Fibroblast of lung (primary cell): ENCODE data around the gene LTBP4. TPM values are rescaled to one million over a fixed set of nuclear protein-coding genes. Genes with fewer than 3 reads are reported as not detected.

Experiments used
- DNase-seq, 2 donors: peaks; one replicate each; pipeline versions ENCODE4 v3.0.0 to v3.0.0-alpha.2; 2010; ENCODE audit warnings: low read depth in 2 of 2
- H2AFZ ChIP-seq: 2 replicates; pipeline ENCODE4 v1.5.1; 2012; ENCODE audit warnings: low read length, control low read depth, inconsistent platforms
- H3K27ac ChIP-seq: 2 replicates; pipeline ENCODE4 v1.5.1; 2011; ENCODE audit warnings: low read length, control low read depth; ENCODE audit not compliant: insufficient read depth
- H3K27me3 ChIP-seq: 2 replicates; pipeline ENCODE4 v1.5.1; 2011; ENCODE audit warnings: mild to moderate bottlenecking, low read length; ENCODE audit not compliant: control insufficient read depth, insufficient read depth
- H3K36me3 ChIP-seq: 2 replicates; pipeline ENCODE4 v1.5.1; 2011; ENCODE audit warnings: low read length; ENCODE audit not compliant: control insufficient read depth, insufficient read depth
- H3K4me1 ChIP-seq: 2 replicates; pipeline ENCODE4 v1.5.1; 2011; ENCODE audit warnings: low read length; ENCODE audit not compliant: control insufficient read depth, insufficient read depth; ENCODE audit errors: extremely low read depth
- H3K4me2 ChIP-seq: 2 replicates; pipeline ENCODE4 v1.5.1; 2011; ENCODE audit warnings: low read length, control low read depth; ENCODE audit not compliant: insufficient read depth; ENCODE audit errors: extremely low read depth
- H3K4me3 ChIP-seq, 4 experiments: fragments of 200-600 bp in 1 of 4; sonication (generic) in 1 of 4; replicated peaks in 1 of 4; 2 replicates each; pipeline ENCODE4 v1.5.1; 2011 to 2016; ENCODE audit warnings: low read length in 4 of 4, low read depth in 3 of 4, mild to moderate bottlenecking in 3 of 4, control low read depth in 2 of 4, inconsistent platforms in 1 of 4, mixed read lengths in 1 of 4; ENCODE audit not compliant: insufficient read depth in 1 of 4; ENCODE audit errors: control extremely low read depth in 1 of 4
- H3K79me2 ChIP-seq: 2 replicates; pipeline ENCODE4 v1.5.1; 2012; ENCODE audit warnings: mild to moderate bottlenecking, low read length, inconsistent platforms; ENCODE audit not compliant: control insufficient read depth, insufficient read depth
- H3K9ac ChIP-seq: 2 replicates; pipeline ENCODE4 v1.5.1; 2011; ENCODE audit warnings: mild to moderate bottlenecking, low read length, control low read depth; ENCODE audit not compliant: insufficient read depth
- H3K9me3 ChIP-seq: 2 replicates; pipeline ENCODE4 v1.5.1; 2012; ENCODE audit warnings: low read depth, low read length; ENCODE audit not compliant: control insufficient read depth, insufficient read depth
- H4K20me1 ChIP-seq: 2 replicates; pipeline ENCODE4 v1.5.1; 2011; ENCODE audit warnings: low read length; ENCODE audit not compliant: control insufficient read depth, insufficient read depth; ENCODE audit errors: extremely low read depth
- CTCF ChIP-seq, 2 donors: IDR thresholded peaks in 1 of 2; conservative IDR thresholded peaks in 1 of 2; 1 replicate in 1 of 2; 2 replicates in 1 of 2; pipeline ENCODE4 v1.5.1; 2011 to 2012; ENCODE audit warnings: low read length in 2 of 2, control low read depth in 1 of 2, inconsistent platforms in 1 of 2, low read depth in 1 of 2, mild to moderate bottlenecking in 1 of 2
- EZH2 ChIP-seq: IDR thresholded peaks from 2 replicates; pipeline ENCODE4 v1.5.1; 2012; ENCODE audit warnings: low read length, control low read depth, mild to moderate bottlenecking; ENCODE audit errors: missing control alignments
- polyA plus RNA-seq, 2 donors: library from polyadenylated mRNA; depleted of rRNA in 1 of 2; stranded (reverse) in 1 of 2; unstranded in 1 of 2; fragments of >200 nt; gene quantifications; 2 replicates each; pipeline ENCODE4 v1.2.1, GENCODE V29; 2011 to 2012; ENCODE audit warnings: missing spikeins in 1 of 2
- total RNA-seq: library from RNA; depleted of rRNA; stranded (reverse); fragments of >200 nt; gene quantifications from 2 replicates; pipeline ENCODE4 v1.2.1, GENCODE V29; 2014

Gene LTBP4
- total and polyA plus RNA-seq, 2 donors (not counting 1 experiment from before 2014, with no cell fraction given), result 31.7 to 46.4 TPM

- H4K20me1 ChIP-seq, result no peaks in the 10 kb centered on the region
- H2AFZ ChIP-seq, result no peak overlapping the region
- H3K4me1 ChIP-seq, result peaks cover 3% of the 10 kb centered on the region
- no peak for DNase-seq
- H3K4me3 ChIP-seq, result no peak overlapping the region
- no peak overlapping the region for H3K4me2 ChIP-seq
- no peaks in the 10 kb centered on the region for H3K9me3 ChIP-seq
- H3K27ac ChIP-seq, result no peak overlapping the region
- no peaks in the 10 kb centered on the region for H3K79me2 ChIP-seq
- no peak overlapping the region for H3K9ac ChIP-seq
- H3K27me3 ChIP-seq, result no peaks in the 10 kb centered on the region
- TF ChIP-seq EZH2 (no peak), CTCF (conservative IDR thresholded peaks at IDR 0.05 in 1 of 2, IDR thresholded peaks at IDR 0.05 in 1 of 2; ENCODE audit: low read depth in 1 of 2, low read length in 2 of 2) (no peak)
- H3K36me3 ChIP-seq, result peaks cover 5% of the 10 kb centered on the region
Observed at GRCh38 chr19:40629346-40629745, 28.2 kb downstream of the LTBP4 start.

GRCh38 chr19:40630571-40631160, 29.5 kb downstream of the LTBP4 start:
- TF ChIP-seq CTCF (conservative IDR thresholded peaks at IDR 0.05 in 1 of 2, IDR thresholded peaks at IDR 0.05 in 1 of 2; ENCODE audit: low read depth in 1 of 2, low read length in 2 of 2) (no peak), EZH2 (no peak)
- Histone ChIP-seq H3K4me2 (no peak overlapping the region), H3K9ac (no peak overlapping the region), H2AFZ (no peak overlapping the region), H3K4me1 (peaks cover 3% of the 10 kb centered on the region), H3K27me3 (no peaks in the 10 kb centered on the region), H3K27ac (no peak overlapping the region), H3K79me2 (no peaks in the 10 kb centered on the region), H4K20me1 (no peaks in the 10 kb centered on the region), H3K36me3 (peaks cover 2% of the 10 kb centered on the region), H3K9me3 (no peaks in the 10 kb centered on the region), H3K4me3 (no peak overlapping the region)
- no peak for DNase-seq

GRCh38 chr19:40632311-40633036, 31.3 kb downstream of the LTBP4 start:
- no peak for TF ChIP-seq CTCF (conservative IDR thresholded peaks at IDR 0.05 in 1 of 2, IDR thresholded peaks at IDR 0.05 in 1 of 2; ENCODE audit: low read depth in 1 of 2, low read length in 2 of 2)
- TF ChIP-seq EZH2, result no peak
- no peak overlapping the region for H3K4me3 ChIP-seq
- H2AFZ ChIP-seq, result no peak overlapping the region
- H3K4me1 ChIP-seq, result peaks cover 3% of the 10 kb centered on the region
- no peak overlapping the region for H3K27ac ChIP-seq
- no peaks in the 10 kb centered on the region for H3K36me3 ChIP-seq
- no peaks in the 10 kb centered on the region for H3K79me2 ChIP-seq
- H3K4me2 ChIP-seq, result no peak overlapping the region
- H3K9ac ChIP-seq, result no peak overlapping the region
- H4K20me1 ChIP-seq, result no peaks in the 10 kb centered on the region
- DNase-seq, result no peak
- peaks cover 3% of the 10 kb centered on the region for H3K27me3 ChIP-seq
- no peaks in the 10 kb centered on the region for H3K9me3 ChIP-seq
